Activated CD4-positive, alpha-beta memory T cell treated with anti-CD3 and anti-CD28 coated beads for 36 hours (primary cell): ENCODE results near the gene WDCP. TPM values are rescaled to one million over a fixed set of nuclear protein-coding genes. Genes with fewer than 3 reads are reported as not detected.
A peak's percentile ranks its signal among the peaks of the same experiment; 100 is the strongest.

Source experiments
- CTCF ChIA-PET: fragments of 350-600 bp; sonication (Branson Sonifier 250); formaldehyde crosslinking; loops from one replicate; lab custom pipeline; 2021; ENCODE audit warnings: antibody characterized with exemption, inconsistent platforms; lab: Charles Lee
- POLR2A ChIA-PET: fragments of 350-600 bp; sonication (Branson Sonifier 250); formaldehyde crosslinking; loops from one replicate; lab custom pipeline; 2021; ENCODE audit warnings: antibody characterized with exemption; lab: Charles Lee
- DNase-seq: peaks from one replicate; pipeline ENCODE4 v3.0.0-alpha.2; 2020
- H3K27ac Mint-ChIP-seq: one replicate; pipeline ENCODE4 v1.8.0; 2021; ENCODE audit warnings: mixed read lengths
- H3K27me3 Mint-ChIP-seq: one replicate; pipeline ENCODE4 v1.8.0; 2021; ENCODE audit warnings: mixed read lengths
- H3K36me3 Mint-ChIP-seq: one replicate; pipeline ENCODE4 v1.8.0; 2021; ENCODE audit warnings: mixed read lengths
- H3K4me1 Mint-ChIP-seq: one replicate; pipeline ENCODE4 v1.8.0; 2021; ENCODE audit warnings: low read depth, mixed read lengths
- H3K4me3 Mint-ChIP-seq: one replicate; pipeline ENCODE4 v1.8.0; 2021; ENCODE audit warnings: mild to moderate bottlenecking, mixed read lengths
- H3K9me3 Mint-ChIP-seq: one replicate; pipeline ENCODE4 v1.8.0; 2021; ENCODE audit warnings: mixed read lengths
- intact Hi-C: fragments of 100-400 bp; cut with micrococcal nuclease; formaldehyde crosslinking; loops from one replicate; pipeline ENCODE4 v1.15.1; 2023
- total RNA-seq, 2 experiments: library from RNA; stranded (reverse); gene quantifications; one replicate each; pipeline ENCODE4 v1.2.3, GENCODE V29; 2021

The WDCP gene
- total RNA-seq, 2 experiments from 2014 or later, result 18.4 to 21.2 TPM

DNA sequence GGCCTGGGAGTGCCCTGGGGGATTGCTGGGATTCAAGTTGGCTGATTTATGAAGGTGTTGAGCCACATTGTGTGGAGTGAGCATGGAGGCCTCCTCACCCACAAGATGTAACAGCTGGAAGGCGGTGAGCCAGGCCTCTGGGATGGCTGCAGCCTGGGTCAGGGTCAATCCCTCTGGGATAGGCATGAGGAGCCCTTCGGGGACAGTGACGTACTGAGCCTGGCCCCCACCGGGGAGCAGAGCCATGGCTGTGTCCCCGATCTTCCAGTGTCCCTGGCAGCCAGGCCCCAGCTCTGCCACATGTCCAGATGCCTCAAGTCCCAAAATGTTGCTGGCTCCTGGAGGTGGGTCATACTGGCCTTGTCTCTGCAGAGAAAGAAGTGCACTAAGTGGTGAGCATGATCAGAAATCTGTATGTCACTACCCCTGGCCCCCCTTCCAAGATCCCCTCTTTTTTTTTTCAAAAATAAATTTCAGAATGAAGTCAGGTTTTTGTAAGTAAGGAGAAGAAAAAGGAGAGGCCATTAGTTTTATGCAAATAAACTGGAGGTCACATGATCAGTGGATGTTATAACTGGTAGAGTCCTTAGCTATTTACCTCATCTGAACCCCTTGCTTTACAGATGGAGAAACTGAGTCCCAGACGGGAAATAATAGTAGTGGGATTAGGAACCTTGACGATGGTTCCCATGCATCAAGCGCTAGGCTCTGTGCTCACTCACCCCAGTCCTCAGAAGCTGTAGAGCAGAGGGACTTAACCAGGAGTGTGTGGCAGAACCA lies 35.8 kb upstream of the WDCP start:
- H3K4me3 Mint-ChIP-seq, result peak overlapping the region; percentile 81
- no peak overlapping the region for H3K27ac Mint-ChIP-seq
- no peaks in the 10 kb centered on the region for H3K27me3 Mint-ChIP-seq
- peaks cover 14% of the 10 kb centered on the region for H3K4me1 Mint-ChIP-seq
- intact Hi-C loops, result no loop called here
- H3K9me3 Mint-ChIP-seq, result no peaks in the 10 kb centered on the region
- ChIA-PET POLR2A (interaction anchor here (0.6 to 3.1 kb wide), 4 partner anchors 36 to 156 kb away, joined by 3 to 18 read pairs (median 5); partner anchors contain the start of genes ATAD2B, UBXN2A and WDCP), CTCF (interaction anchor here (0.5 to 4.5 kb wide), 24 partner anchors 9 to 1598 kb away, joined by 3 to 87 read pairs (median 7); partner anchors contain the start of genes ATAD2B, FAM228B, FKBP1B and PFN4)
- DNase-seq, result no peak
- H3K36me3 Mint-ChIP-seq, result peaks cover 2% of the 10 kb centered on the region

- intact Hi-C loops, result no loop called here
- POLR2A ChIA-PET, result no interaction called here
Measured at GRCh38 chr2:24080701-24081100, 33.5 kb upstream of the WDCP start.

GRCh38 chr2:24077879-24078278 lies 30.7 kb upstream of the WDCP start:
- peaks cover 24% of the 10 kb centered on the region for H3K4me1 Mint-ChIP-seq
- intact Hi-C loops, result loop anchor here (2.0 kb wide), 3 partner anchors 45 to 283 kb away; partner anchors contain the start of genes FAM228B, ITSN2, PFN4 and UBXN2A
- peak overlapping the region; percentile 93 for H3K4me3 Mint-ChIP-seq
- no peak overlapping the region for H3K27ac Mint-ChIP-seq
- peaks cover 6% of the 10 kb centered on the region for H3K36me3 Mint-ChIP-seq
- no peaks in the 10 kb centered on the region for H3K27me3 Mint-ChIP-seq
- H3K9me3 Mint-ChIP-seq, result no peaks in the 10 kb centered on the region
- ChIA-PET CTCF (interaction anchor here (2.1 to 2.3 kb wide), 2 partner anchors 151 kb away, joined by 12 to 13 read pairs; partner anchors contain the start of gene ATAD2B), POLR2A (interaction anchor here (2.1 to 2.6 kb wide), 2 partner anchors 31 to 151 kb away, joined by 13 to 34 read pairs; partner anchors contain the start of genes ATAD2B and WDCP)
- DNase-seq, result no peak

More at GRCh38 chr2:24080701-24081100, 33.5 kb upstream of the WDCP start:
- H3K27ac Mint-ChIP-seq, result no peak overlapping the region
- H3K4me3 Mint-ChIP-seq, result no peak overlapping the region
- peaks cover 20% of the 10 kb centered on the region for H3K4me1 Mint-ChIP-seq
- CTCF ChIA-PET, result no interaction called here
- no peak for DNase-seq
- H3K27me3 Mint-ChIP-seq, result no peaks in the 10 kb centered on the region
- peaks cover 2% of the 10 kb centered on the region for H3K36me3 Mint-ChIP-seq
- no peaks in the 10 kb centered on the region for H3K9me3 Mint-ChIP-seq

- no peak for DNase-seq
- Mint-ChIP-seq H3K4me3 (peak overlapping the region; percentile 93), H3K27me3 (no peaks in the 10 kb centered on the region), H3K36me3 (peaks cover 9% of the 10 kb centered on the region), H3K4me1 (peaks cover 28% of the 10 kb centered on the region), H3K9me3 (no peaks in the 10 kb centered on the region), H3K27ac (peak overlapping the region; percentile 19)
- CTCF ChIA-PET, result interaction anchor here (1.3 to 2.3 kb wide), 2 partner anchors 29 to 150 kb away, joined by 3 to 13 read pairs; partner anchors contain the start of gene ATAD2B
- POLR2A ChIA-PET, result interaction anchor here (2.1 to 2.6 kb wide), 2 partner anchors 30 to 151 kb away, joined by 13 to 34 read pairs; partner anchors contain the start of genes ATAD2B and WDCP
- intact Hi-C loops, result loop anchor here (2.0 kb wide), 3 partner anchors 45 to 283 kb away; partner anchors contain the start of genes FAM228B, ITSN2, PFN4 and UBXN2A
Measured at GRCh38 chr2:24077535-24077877, 30.3 kb upstream of the WDCP start.

GRCh38 chr2:24076849-24077534 lies 29.8 kb upstream of the WDCP start:
- ChIA-PET CTCF (interaction anchor here (1.0 to 2.3 kb wide), 8 partner anchors 8 to 253 kb away, joined by 3 to 13 read pairs (median 4); partner anchors contain the start of genes ATAD2B, FAM228B, TP53I3 and UBXN2A), POLR2A (interaction anchor here (0.8 to 2.6 kb wide), 6 partner anchors 7 to 150 kb away, joined by 3 to 34 read pairs (median 4); partner anchors contain the start of genes ATAD2B, TP53I3, UBXN2A and WDCP)
- H3K36me3 Mint-ChIP-seq, result peaks cover 12% of the 10 kb centered on the region
- intact Hi-C loops, result loop anchor here (1.0 to 2.0 kb wide), 7 partner anchors 7 to 716 kb away; partner anchors contain the start of genes ATAD2B, CENPO, FAM228B and ITSN2
- DNase-seq, result peak; percentile 30
- peak overlapping the region; percentile 93 for H3K4me3 Mint-ChIP-seq
- H3K27me3 Mint-ChIP-seq, result no peaks in the 10 kb centered on the region
- H3K9me3 Mint-ChIP-seq, result no peaks in the 10 kb centered on the region
- H3K27ac Mint-ChIP-seq, result peak overlapping the region; percentile 19
- H3K4me1 Mint-ChIP-seq, result peaks cover 32% of the 10 kb centered on the region

DNA sequence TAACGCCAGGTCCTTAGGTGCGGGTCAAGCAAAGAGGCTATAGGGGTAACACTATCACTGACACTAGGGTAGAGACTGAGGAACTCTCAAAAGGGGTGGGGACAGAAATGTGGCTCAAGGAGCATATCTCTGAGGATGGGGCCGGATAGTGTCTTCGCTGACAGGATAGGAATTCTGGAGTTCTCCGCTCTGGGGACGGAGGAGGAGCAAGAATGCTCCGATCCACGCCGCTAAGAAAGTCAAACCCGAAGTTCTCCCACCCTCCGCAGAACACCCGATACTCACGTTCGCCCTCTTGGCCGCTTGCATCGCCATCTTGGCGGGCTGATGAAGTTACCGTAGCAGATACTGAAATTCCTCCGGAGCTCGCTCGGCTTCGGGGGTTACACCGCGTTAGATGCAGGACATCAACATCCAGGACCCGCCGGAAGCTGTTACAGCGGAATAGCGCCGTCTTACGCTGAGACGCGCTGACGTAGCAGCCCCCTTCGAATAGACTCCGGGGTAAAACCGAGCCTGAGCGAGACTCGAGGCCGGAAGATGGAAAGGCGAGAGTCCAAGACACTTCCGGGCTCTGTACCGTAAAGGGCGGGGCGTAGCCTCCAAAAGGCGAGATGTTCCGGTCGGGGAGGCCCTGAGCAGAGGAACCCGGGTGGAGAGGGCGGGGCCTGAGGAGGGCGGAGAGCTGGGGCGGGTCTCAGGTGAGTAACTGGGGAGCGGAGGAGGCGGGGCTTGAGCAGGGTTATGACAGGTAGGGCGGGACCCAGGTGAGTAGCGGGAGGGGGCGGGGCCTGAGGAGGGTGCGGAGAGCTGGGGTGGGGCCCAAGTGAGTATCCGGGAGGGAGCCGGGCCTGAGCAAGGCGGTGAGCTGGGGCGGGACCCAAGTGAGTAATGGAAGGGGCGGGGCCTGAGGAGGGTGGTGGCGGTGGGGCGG lies 29.0 kb upstream of the WDCP start, which contains the start of gene SF3B6:
Gene SF3B6 (minus strand): TSS at position 412 of the 934 bp plus-strand sequence. CDS start 97 bp downstream, at position 315.
- Mint-ChIP-seq H3K4me1 (peaks cover 32% of the 10 kb centered on the region), H3K4me3 (peak within 1 kb of the TSS; percentile 93), H3K36me3 (peaks cover 11% of the 10 kb centered on the region), H3K9me3 (no peaks in the 10 kb centered on the region), H3K27me3 (no peaks in the 10 kb centered on the region), H3K27ac (peak within 1 kb of the TSS; percentile 89)
- ChIA-PET POLR2A (interaction anchor here (0.7 to 2.6 kb wide), 7 partner anchors 8 to 284 kb away, joined by 3 to 34 read pairs (median 4); partner anchors contain the start of genes ATAD2B, ITSN2, TP53I3 and UBXN2A), CTCF (interaction anchor here (1.0 to 2.3 kb wide), 8 partner anchors 8 to 252 kb away, joined by 3 to 13 read pairs (median 4); partner anchors contain the start of genes ATAD2B, FAM228B, TP53I3 and UBXN2A)
- intact Hi-C loops, result loop anchor here (1.0 to 2.0 kb wide), 7 partner anchors 8 to 717 kb away; partner anchors contain the start of genes ATAD2B, CENPO, FAM228B and ITSN2
- DNase-seq, result peak; percentile 100

DNA sequence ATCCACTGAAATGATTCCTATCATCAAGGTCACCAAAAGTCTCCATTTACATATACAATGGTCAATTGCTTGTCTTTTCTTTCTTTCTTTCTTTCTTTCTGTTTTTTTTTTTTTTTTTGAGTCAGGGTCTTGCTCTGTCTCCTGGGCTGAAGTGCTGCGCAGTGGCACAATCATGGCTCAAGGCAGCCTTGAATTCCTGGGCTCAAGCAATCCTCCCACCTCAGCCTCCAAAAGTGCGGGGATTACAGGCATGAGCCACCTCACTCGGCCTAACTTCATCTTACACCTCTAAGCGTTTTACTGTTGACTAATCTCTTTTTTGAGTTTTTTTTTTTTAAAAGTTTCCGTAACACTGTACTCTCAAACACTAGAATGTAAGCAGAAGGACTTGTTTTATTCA lies 28.1 kb upstream of the WDCP start:
- H3K4me1 Mint-ChIP-seq, result peaks cover 32% of the 10 kb centered on the region
- intact Hi-C loops, result no loop called here
- DNase-seq, result no peak
- CTCF ChIA-PET, result no interaction called here
- peaks cover 10% of the 10 kb centered on the region for H3K36me3 Mint-ChIP-seq
- no peaks in the 10 kb centered on the region for H3K9me3 Mint-ChIP-seq
- peak overlapping the region; percentile 89 for H3K27ac Mint-ChIP-seq
- POLR2A ChIA-PET, result interaction anchor here (1.8 kb wide), 1 partner anchor 9 kb away, joined by 5 read pairs; the partner anchor contains the start of gene TP53I3
- H3K4me3 Mint-ChIP-seq, result peak overlapping the region; percentile 93
- H3K27me3 Mint-ChIP-seq, result no peaks in the 10 kb centered on the region

DNA sequence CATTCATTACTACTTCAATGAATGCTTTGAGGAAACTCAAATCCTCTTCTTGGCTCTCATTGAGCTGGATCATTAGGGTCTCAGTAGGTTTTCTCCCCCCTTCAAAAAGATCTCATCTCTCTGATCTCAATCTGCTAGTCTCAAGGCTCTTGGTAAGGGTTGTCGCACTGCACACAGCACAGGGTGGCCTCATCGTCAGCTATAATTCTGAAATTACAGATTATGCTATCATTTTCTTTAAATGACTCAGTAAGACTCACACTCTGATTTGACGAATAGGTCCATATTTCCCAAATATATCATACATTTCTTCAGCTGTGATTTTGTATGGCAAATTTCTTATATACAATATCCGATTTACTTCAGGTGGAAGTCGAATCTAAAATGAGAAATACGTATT lies 26.6 kb upstream of the WDCP start:
- peaks cover 14% of the 10 kb centered on the region for H3K36me3 Mint-ChIP-seq
- peak overlapping the region; percentile 75 for H3K27ac Mint-ChIP-seq
- peaks cover 32% of the 10 kb centered on the region for H3K4me1 Mint-ChIP-seq
- peak; percentile 36 for DNase-seq
- peak overlapping the region; percentile 33 for H3K4me3 Mint-ChIP-seq
- no peaks in the 10 kb centered on the region for H3K27me3 Mint-ChIP-seq
- intact Hi-C loops, result no loop called here
- CTCF ChIA-PET, result interaction anchor here (0.6 to 2.8 kb wide), 3 partner anchors 10 to 147 kb away, joined by 4 to 21 read pairs (median 4); partner anchors contain the start of genes ATAD2B and TP53I3
- POLR2A ChIA-PET, result interaction anchor here (0.9 to 1.5 kb wide), 3 partner anchors 27 to 146 kb away, joined by 3 to 4 read pairs (median 3); partner anchors contain the start of genes UBXN2A and WDCP
- no peaks in the 10 kb centered on the region for H3K9me3 Mint-ChIP-seq

DNA sequence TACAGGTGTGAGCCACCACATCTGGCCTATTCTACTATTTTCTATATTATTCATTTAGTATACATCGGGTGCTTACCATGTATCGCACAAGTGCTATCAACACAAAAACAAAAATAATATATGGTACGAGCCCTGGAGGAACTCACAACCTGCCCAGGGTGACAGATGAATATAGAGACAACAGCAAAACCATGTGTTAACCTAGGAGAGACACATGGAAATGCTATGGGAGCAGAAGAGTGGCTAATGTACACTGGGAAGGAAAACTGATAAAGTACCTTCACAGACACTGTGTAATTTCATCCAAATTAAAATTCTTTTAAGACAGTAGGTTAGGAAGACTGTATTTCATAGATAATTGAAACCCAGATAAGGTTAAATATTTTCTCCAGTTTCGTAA lies 25.1 kb upstream of the WDCP start:
- H3K9me3 Mint-ChIP-seq, result no peaks in the 10 kb centered on the region
- peaks cover 22% of the 10 kb centered on the region for H3K36me3 Mint-ChIP-seq
- peaks cover 25% of the 10 kb centered on the region for H3K4me1 Mint-ChIP-seq
- no peak overlapping the region for H3K27ac Mint-ChIP-seq
- no peaks in the 10 kb centered on the region for H3K27me3 Mint-ChIP-seq
- no peak for DNase-seq
- ChIA-PET POLR2A (interaction anchor here (1.4 to 1.5 kb wide), 2 partner anchors 25 to 145 kb away, joined by 3 read pairs; partner anchors contain the start of gene WDCP), CTCF (interaction anchor here (2.8 kb wide), 1 partner anchor 12 kb away, joined by 21 read pairs; the partner anchor contains the start of gene TP53I3)
- intact Hi-C loops, result no loop called here
- H3K4me3 Mint-ChIP-seq, result no peak overlapping the region

- POLR2A ChIA-PET, result interaction anchor here (0.6 to 1.6 kb wide), 3 partner anchors 11 to 267 kb away, joined by 3 to 4 read pairs (median 3); partner anchors contain the start of genes ATAD2B and SF3B6
- intact Hi-C loops, result no loop called here
Measured at GRCh38 chr2:24065341-24065740, 18.1 kb upstream of the WDCP start.

More at GRCh38 chr2:24065341-24065740, 18.1 kb upstream of the WDCP start:
- Mint-ChIP-seq H3K4me1 (peaks cover 14% of the 10 kb centered on the region), H3K9me3 (no peaks in the 10 kb centered on the region), H3K4me3 (no peak overlapping the region), H3K27me3 (no peaks in the 10 kb centered on the region), H3K36me3 (peaks cover 20% of the 10 kb centered on the region), H3K27ac (peak overlapping the region; percentile 10)
- CTCF ChIA-PET, result interaction anchor here (0.9 to 2.3 kb wide), 3 partner anchors 18 to 241 kb away, joined by 3 to 10 read pairs (median 5); partner anchors contain the start of gene TP53I3
- no peak for DNase-seq
